Endodermal cell (in vitro differentiated cells): ENCODE results near the gene PANX2. TPM values are rescaled to one million over a fixed set of nuclear protein-coding genes. Genes with fewer than 3 reads are reported as not detected.

ENCODE experiments used
- DNase-seq: peaks from one replicate; pipeline ENCODE4 v3.0.0-alpha.2; 2017
- H3K27ac ChIP-seq: 2 replicates; pipeline ENCODE4 v1.5.1; 2013; ENCODE audit warnings: mild to moderate bottlenecking, low read depth, low read length, moderate library complexity
- H3K27me3 ChIP-seq: 2 replicates; pipeline ENCODE4 v1.6.1; 2013; ENCODE audit warnings: mild to moderate bottlenecking, low read length, moderate library complexity; ENCODE audit not compliant: insufficient read depth, control insufficient read depth, poor library complexity, severe bottlenecking
- H3K36me3 ChIP-seq: 2 replicates; pipeline ENCODE4 v1.7.0; 2013; ENCODE audit warnings: mild to moderate bottlenecking, low read length, moderate library complexity; ENCODE audit not compliant: control insufficient read depth, insufficient read depth
- H3K4me1 ChIP-seq: one replicate; pipeline ENCODE4 v1.7.0; 2013; ENCODE audit warnings: low read length; ENCODE audit not compliant: control insufficient read depth, insufficient read depth
- H3K4me3 ChIP-seq: 2 replicates; pipeline ENCODE4 v1.5.1; 2013; ENCODE audit warnings: mild to moderate bottlenecking, low read length, moderate library complexity
- H3K9ac ChIP-seq: 2 replicates; pipeline ENCODE4 v1.6.1; 2013; ENCODE audit warnings: mild to moderate bottlenecking, low read length, moderate library complexity; ENCODE audit not compliant: poor library complexity, severe bottlenecking; ENCODE audit errors: extremely low read depth
- H3K9me3 ChIP-seq: 2 replicates; pipeline ENCODE4 v1.6.1; 2013; ENCODE audit warnings: mild to moderate bottlenecking, low read length, moderate library complexity; ENCODE audit not compliant: control insufficient read depth
- H3K27ac Mint-ChIP-seq: 2 replicates; pipeline ENCODE4 v1.8.0; 2020; ENCODE audit warnings: mixed read lengths
- H3K27me3 Mint-ChIP-seq: 2 replicates; pipeline ENCODE4 v1.8.0; 2021; ENCODE audit warnings: mild to moderate bottlenecking, mixed read lengths; ENCODE audit not compliant: insufficient read depth
- H3K36me3 Mint-ChIP-seq: 2 replicates; pipeline ENCODE4 v1.8.0; 2020; ENCODE audit warnings: low read depth, mixed read lengths
- H3K4me1 Mint-ChIP-seq: 2 replicates; pipeline ENCODE4 v1.8.0; 2020; ENCODE audit warnings: mixed read lengths
- H3K4me3 Mint-ChIP-seq: 2 replicates; pipeline ENCODE4 v1.8.0; 2020; ENCODE audit warnings: mild to moderate bottlenecking, moderate library complexity, mixed read lengths
- H3K9me3 Mint-ChIP-seq: 2 replicates; pipeline ENCODE4 v1.8.0; 2020; ENCODE audit warnings: mild to moderate bottlenecking, mixed read lengths
- CTCF ChIP-seq: fragments of 200-600 bp; sonication (generic); conservative IDR thresholded peaks from 2 replicates; pipeline ENCODE4 v1.5.0; 2021; ENCODE audit warnings: antibody characterized with exemption, mild to moderate bottlenecking
- WGBS, 2 experiments: methylation state at CpG; one replicate each; pipeline versions ENCODE4 v1.1.5 to v1.1.7; 2013; ENCODE audit warnings: missing lambda C conversion rate in 2 of 2, mixed read lengths in 1 of 2; ENCODE audit not compliant: insufficient coverage in 1 of 2, insufficient read length in 1 of 2; 5-methylcytosine and 5-hydroxymethylcytosine counted together
- total RNA-seq, 2 donors: library from RNA; stranded (reverse); fragmentation: NEBNext Ultra II Directional in 1 of 2; extraction: Animal tissue kit (Norgen Biotek cat#: 25700) in 1 of 2; gene quantifications; 2 replicates in 1 of 2; 3 replicates in 1 of 2; pipeline ENCODE4 v1.2.1, GENCODE V29; 2021

The PANX2 gene
- total RNA-seq, 2 donors from 2014 or later: 8.8 to 11.2 TPM

- Histone ChIP-seq H3K4me3 (no peak overlapping the region), H3K36me3 (no peaks in the 10 kb centered on the region), H3K4me1 (peaks cover 7% of the 10 kb centered on the region), H3K27ac (no peak overlapping the region), H3K9me3 (no peaks in the 10 kb centered on the region), H3K27me3 (no peaks in the 10 kb centered on the region), H3K9ac (no peak overlapping the region)
- 95 to 97% methylated on average over 9 of the region's 9 CpGs for WGBS, 2 experiments
- no peaks in the 10 kb centered on the region for H3K36me3 Mint-ChIP-seq
- H3K27ac Mint-ChIP-seq: no peak overlapping the region
- no peak for DNase-seq
- no peak overlapping the region for H3K4me3 Mint-ChIP-seq
- H3K4me1 Mint-ChIP-seq: peaks cover 6% of the 10 kb centered on the region
- H3K27me3 Mint-ChIP-seq: peaks cover 1% of the 10 kb centered on the region
- TF ChIP-seq CTCF: no peak
- no peaks in the 10 kb centered on the region for H3K9me3 Mint-ChIP-seq
Measured at GRCh38 chr22:50138988-50139387, 31.5 kb upstream of the PANX2 start.

GRCh38 chr22:50139843-50140415 lies 30.6 kb upstream of the PANX2 start:
- Mint-ChIP-seq H3K36me3 (no peaks in the 10 kb centered on the region), H3K4me1 (peaks cover 6% of the 10 kb centered on the region), H3K4me3 (no peak overlapping the region), H3K27me3 (peaks cover 1% of the 10 kb centered on the region), H3K9me3 (peaks cover 2% of the 10 kb centered on the region), H3K27ac (no peak overlapping the region)
- peaks cover 7% of the 10 kb centered on the region for H3K4me1 ChIP-seq
- 87 to 88% methylated on average over 12 to 15 of the region's 15 CpGs for WGBS, 2 experiments
- H3K4me3 ChIP-seq: no peak overlapping the region
- TF ChIP-seq CTCF: no peak
- no peaks in the 10 kb centered on the region for H3K9me3 ChIP-seq
- H3K27ac ChIP-seq: no peak overlapping the region
- H3K36me3 ChIP-seq: no peaks in the 10 kb centered on the region
- H3K27me3 ChIP-seq: no peaks in the 10 kb centered on the region
- H3K9ac ChIP-seq: no peak overlapping the region
- DNase-seq: no peak

GRCh38 chr22:50140615-50141014 lies 29.9 kb upstream of the PANX2 start:
- no peak overlapping the region for H3K27ac Mint-ChIP-seq
- no peaks in the 10 kb centered on the region for H3K9me3 ChIP-seq
- H3K9me3 Mint-ChIP-seq: peaks cover 2% of the 10 kb centered on the region
- DNase-seq: no peak
- no peak overlapping the region for H3K4me3 ChIP-seq
- TF ChIP-seq CTCF: no peak
- H3K4me1 ChIP-seq: peaks cover 7% of the 10 kb centered on the region
- peaks cover 1% of the 10 kb centered on the region for H3K27me3 Mint-ChIP-seq
- H3K4me1 Mint-ChIP-seq: peaks cover 6% of the 10 kb centered on the region
- no peaks in the 10 kb centered on the region for H3K36me3 ChIP-seq
- no peak overlapping the region for H3K27ac ChIP-seq
- no peaks in the 10 kb centered on the region for H3K27me3 ChIP-seq
- H3K9ac ChIP-seq: no peak overlapping the region
- no peak overlapping the region for H3K4me3 Mint-ChIP-seq
- H3K36me3 Mint-ChIP-seq: no peaks in the 10 kb centered on the region
- WGBS, 2 experiments: 87 to 91% methylated on average over 3 of the region's 3 CpGs
